GM11168 (cell line): ENCODE measurements around the gene ZNF766.
"Not testable (repeated sequence)": the region's sequence is repeated elsewhere in the genome, so short reads cannot be mapped to it uniquely, and the experiment has no call there.

ENCODE experiments used
- in situ Hi-C: fragments of 300-500 bp; cut with MboI; formaldehyde crosslinking; loops from one replicate; pipeline ENCODE4 v1.12.0; 2022; ENCODE audit warnings: low sequenced_read_pairs; ENCODE audit not compliant: unreplicated experiment

The ZNF766 gene

DNA sequence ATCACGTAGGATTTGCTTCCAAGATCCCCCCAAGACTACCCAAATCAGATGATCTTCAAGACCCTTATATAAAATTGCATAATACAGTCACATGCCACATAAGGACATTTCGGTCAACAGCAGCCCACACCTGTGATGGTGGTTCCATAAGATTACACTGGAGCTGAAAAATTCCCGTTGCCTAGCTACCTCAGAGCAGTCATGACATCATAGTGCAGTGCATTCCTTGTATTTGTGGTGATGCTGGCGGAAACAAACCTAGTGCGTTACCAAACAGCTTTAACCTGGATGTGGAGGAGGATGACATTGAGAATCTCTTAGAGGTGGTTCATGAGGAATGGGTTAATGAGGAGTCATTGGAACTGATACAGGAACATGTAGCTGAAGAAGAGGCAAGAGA is 4.8 kb downstream of the ZNF766 start:
- in situ Hi-C loops, result no loop called here

GRCh38 chr19:52275988-52276387 is 6.6 kb downstream of the ZNF766 start:
- in situ Hi-C loops, result no loop called here

GRCh38 chr19:52277471-52277870 is 8.1 kb downstream of the ZNF766 start:
- in situ Hi-C loops, result no loop called here

GRCh38 chr19:52286256-52286655 is 16.9 kb downstream of the ZNF766 start:
- in situ Hi-C loops, result no loop called here

GRCh38 chr19:52291781-52292180 is 22.4 kb downstream of the ZNF766 start:
- in situ Hi-C loops, result no loop called here

GRCh38 chr19:52292946-52293345 is 23.6 kb downstream of the ZNF766 start:
- in situ Hi-C loops, result not testable (repeated sequence)

DNA sequence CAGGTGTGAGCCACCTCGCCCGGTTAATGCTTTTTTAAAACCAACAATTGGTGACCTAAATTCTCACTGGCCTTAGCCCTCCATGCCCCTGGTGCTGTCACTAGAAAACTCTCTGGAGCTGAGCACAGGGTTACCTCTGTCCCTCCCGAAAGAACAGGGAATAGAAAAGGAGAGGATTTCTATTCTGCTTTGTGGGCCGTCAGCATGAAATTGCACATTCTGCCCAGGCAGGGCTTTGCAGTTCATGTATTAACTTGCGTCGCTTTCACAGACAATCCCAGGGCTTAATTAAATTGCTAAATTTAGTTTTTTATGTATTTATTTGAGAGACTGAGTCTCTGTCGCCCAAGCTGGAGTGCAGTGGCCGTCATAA is 27.0 kb downstream of the ZNF766 start:
- in situ Hi-C loops, result no loop called here

- in situ Hi-C loops, result no loop called here
Measured at GRCh38 chr19:52296773-52297600, 27.6 kb downstream of the ZNF766 start, which contains the start of gene ZNF480. TSS of gene ZNF480 (plus strand) at chr19:52297169. CDS start at chr19:52300413, 3,244 bp downstream.

GRCh38 chr19:52297601-52298364 is 28.4 kb downstream of the ZNF766 start:
- in situ Hi-C loops, result no loop called here

GRCh38 chr19:52307275-52307674 is 37.9 kb downstream of the ZNF766 start:
- in situ Hi-C loops, result no loop called here

DNA sequence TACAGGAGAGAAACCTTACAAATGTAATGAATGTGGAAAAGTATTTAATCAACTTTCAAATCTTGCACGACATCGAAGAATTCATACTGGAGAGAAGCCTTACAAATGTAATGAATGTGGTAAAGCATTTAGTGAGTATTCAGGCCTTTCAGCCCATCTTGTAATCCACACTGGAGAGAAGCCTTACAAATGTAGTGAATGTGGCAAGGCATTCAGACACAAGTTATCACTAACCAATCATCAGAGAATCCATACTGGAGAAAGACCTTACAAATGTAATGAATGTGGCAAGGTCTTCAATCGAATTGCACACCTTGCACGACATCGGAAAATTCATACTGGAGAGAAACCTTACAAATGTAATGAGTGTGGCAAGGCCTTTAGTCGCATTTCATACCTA is 53.0 kb downstream of the ZNF766 start:
- in situ Hi-C loops, result no loop called here

GRCh38 chr19:52331757-52332156 is 62.4 kb downstream of the ZNF766 start:
- in situ Hi-C loops, result no loop called here

DNA sequence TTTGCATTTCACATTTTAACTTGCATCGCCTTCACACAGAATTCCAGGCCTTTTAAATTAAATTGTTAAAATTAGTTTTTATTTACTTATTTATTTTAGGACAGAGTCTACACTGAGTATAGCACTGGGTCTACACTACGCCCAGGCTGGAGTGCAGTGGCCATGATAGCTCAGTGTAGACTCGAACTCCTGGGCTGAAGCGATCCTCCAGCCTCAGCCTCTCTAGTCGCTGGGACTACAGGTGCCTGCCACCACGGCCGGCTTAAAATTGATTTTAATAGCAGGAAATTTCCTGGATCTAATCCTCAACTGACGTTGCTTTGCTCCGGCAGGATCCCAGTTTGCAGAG is 66.4 kb downstream of the ZNF766 start:
- in situ Hi-C loops, result no loop called here

- in situ Hi-C loops, result no loop called here
Measured at GRCh38 chr19:52336117-52336790, 66.9 kb downstream of the ZNF766 start, which contains the start of gene ZNF610. TSS of gene ZNF610 (plus strand) at chr19:52336243. CDS start at chr19:52349173, 12,930 bp downstream.

- in situ Hi-C loops, result no loop called here
Measured at GRCh38 chr19:52336791-52337381, 67.5 kb downstream of the ZNF766 start.

- in situ Hi-C loops, result not testable (repeated sequence)
Measured at GRCh38 chr19:52339022-52339421, 69.6 kb downstream of the ZNF766 start.

DNA sequence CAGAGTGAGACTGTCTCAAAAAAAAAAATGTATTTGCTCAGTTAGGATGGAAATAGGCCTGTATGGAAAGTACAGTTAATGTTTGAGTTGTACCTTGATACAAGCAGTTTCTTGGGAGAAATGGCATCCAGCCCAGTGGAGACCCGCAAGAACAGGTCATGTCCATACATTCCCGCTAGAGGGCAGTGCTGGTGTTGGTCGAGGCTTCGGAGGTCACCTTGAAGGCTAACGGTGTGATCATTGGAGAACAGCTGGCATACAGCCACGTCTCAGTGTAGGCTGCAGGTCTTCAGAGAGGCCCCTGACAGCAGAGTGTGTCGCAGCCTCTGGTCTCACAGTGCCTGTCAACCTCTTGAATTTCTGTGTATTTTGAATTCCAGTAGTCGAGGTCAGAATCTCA is 74.2 kb downstream of the ZNF766 start:
- in situ Hi-C loops, result no loop called here

DNA sequence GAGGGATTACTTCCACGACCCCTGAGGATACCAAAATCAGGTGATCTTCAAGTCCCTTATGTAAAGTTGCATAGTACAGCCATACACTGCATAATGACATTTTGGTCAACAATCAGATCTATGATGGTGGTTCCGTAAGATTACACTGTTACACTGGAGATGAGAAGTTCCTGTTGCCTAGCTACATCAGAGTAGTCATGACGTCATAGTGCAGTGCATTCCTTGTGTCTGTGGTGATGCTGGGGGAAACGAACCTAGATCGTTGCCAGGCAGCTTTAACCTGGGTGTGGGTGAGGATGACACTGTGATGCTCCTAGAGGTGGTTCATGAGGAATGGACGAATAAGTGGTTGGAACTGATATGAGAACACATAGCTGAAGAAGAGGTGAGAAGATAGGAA is 75.8 kb downstream of the ZNF766 start:
- in situ Hi-C loops, result no loop called here
